ENCODE measurements around the gene DNAH10. TPM values are rescaled to one million over a fixed set of nuclear protein-coding genes. Genes with fewer than 3 reads are reported as not detected.

DNAH10 gene
- total and polyA plus RNA-seq, 10 of the 15 experiments (the other 5 are each of a cell fraction or from before 2014, with no cell fraction given): 0.01 to 0.32 (median 0.06) TPM

DNA sequence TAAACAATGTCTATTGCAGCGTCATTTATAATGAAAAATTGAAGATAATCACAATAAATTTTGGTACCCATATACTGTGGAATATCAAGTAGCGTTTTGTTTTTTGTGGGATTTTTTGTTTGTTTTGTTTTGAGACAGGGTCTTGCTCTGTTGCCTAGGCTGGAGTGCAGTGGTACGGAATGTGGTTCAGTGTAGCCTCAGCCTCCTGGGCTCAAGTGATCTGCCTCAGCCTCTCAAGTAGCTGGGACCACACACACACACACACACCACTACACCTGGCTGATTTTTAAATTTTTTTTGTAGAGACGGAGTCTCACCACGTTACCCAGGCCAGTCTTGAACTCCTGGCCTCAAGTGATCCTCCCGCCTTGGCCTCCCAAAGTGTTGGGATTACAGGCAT is 217.5 kb downstream of the DNAH10 start (continued):
- TF ChIP-seq, protein P1, sequence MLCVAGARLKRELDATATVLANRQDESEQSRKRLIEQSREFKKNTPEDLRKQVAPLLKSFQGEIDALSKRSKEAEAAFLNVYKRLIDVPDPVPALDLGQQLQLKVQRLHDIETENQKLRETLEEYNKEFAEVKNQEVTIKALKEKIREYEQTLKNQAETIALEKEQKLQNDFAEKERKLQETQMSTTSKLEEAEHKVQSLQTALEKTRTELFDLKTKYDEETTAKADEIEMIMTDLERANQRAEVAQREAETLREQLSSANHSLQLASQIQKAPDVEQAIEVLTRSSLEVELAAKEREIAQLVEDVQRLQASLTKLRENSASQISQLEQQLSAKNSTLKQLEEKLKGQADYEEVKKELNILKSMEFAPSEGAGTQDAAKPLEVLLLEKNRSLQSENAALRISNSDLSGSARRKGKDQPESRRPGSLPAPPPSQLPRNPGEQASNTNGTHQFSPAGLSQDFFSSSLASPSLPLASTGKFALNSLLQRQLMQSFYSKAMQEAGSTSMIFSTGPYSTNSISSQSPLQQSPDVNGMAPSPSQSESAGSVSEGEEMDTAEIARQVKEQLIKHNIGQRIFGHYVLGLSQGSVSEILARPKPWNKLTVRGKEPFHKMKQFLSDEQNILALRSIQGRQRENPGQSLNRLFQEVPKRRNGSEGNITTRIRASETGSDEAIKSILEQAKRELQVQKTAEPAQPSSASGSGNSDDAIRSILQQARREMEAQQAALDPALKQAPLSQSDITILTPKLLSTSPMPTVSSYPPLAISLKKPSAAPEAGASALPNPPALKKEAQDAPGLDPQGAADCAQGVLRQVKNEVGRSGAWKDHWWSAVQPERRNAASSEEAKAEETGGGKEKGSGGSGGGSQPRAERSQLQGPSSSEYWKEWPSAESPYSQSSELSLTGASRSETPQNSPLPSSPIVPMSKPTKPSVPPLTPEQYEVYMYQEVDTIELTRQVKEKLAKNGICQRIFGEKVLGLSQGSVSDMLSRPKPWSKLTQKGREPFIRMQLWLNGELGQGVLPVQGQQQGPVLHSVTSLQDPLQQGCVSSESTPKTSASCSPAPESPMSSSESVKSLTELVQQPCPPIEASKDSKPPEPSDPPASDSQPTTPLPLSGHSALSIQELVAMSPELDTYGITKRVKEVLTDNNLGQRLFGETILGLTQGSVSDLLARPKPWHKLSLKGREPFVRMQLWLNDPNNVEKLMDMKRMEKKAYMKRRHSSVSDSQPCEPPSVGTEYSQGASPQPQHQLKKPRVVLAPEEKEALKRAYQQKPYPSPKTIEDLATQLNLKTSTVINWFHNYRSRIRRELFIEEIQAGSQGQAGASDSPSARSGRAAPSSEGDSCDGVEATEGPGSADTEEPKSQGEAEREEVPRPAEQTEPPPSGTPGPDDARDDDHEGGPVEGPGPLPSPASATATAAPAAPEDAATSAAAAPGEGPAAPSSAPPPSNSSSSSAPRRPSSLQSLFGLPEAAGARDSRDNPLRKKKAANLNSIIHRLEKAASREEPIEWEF (IDR thresholded peaks at IDR 0.05; ENCODE audit: insufficient replicate concordance, low read depth, low read length): no peak
- TF ChIP-seq RAD21 (IDR thresholded peaks at IDR 0.05; ENCODE audit: insufficient read depth, low read depth, low read length) (no peak), BRCA1 (IDR thresholded peaks at IDR 0.05; ENCODE audit: low read depth, low read length) (no peak), RCOR1 (conservative IDR thresholded peaks at IDR 0.05; ENCODE audit: low read depth, low read length) (no peak), ZBTB33 (IDR thresholded peaks at IDR 0.05) (no peak), SUZ12 (IDR thresholded peaks at IDR 0.05; ENCODE audit: unreplicated experiment) (no peak), BACH1 (IDR thresholded peaks at IDR 0.05; ENCODE audit: borderline replicate concordance) (no peak), NFYA (IDR thresholded peaks at IDR 0.05; ENCODE audit: borderline replicate concordance, low read depth, low read length) (no peak), TCF3 (IDR thresholded peaks at IDR 0.05; ENCODE audit: borderline replicate concordance, insufficient read depth, low read depth, low read length) (no peak)
